Loucy (cell line): Measurements from ENCODE around the gene CD52.

Experiments
- H2AFZ ChIP-seq: fragments of 200-600 bp; sonication (generic); 2 replicates; pipeline ENCODE4 v1.6.0; 2016; ENCODE audit warnings: antibody characterized with exemption, mild to moderate bottlenecking, low read length, moderate library complexity
- H3F3A ChIP-seq: fragments of 200-600 bp; 2 replicates; pipeline ENCODE4 v1.6.0; 2016; ENCODE audit warnings: antibody characterized with exemption, low read depth, mild to moderate bottlenecking
- H3K27me3 ChIP-seq: fragments of 200-600 bp; sonication (generic); 2 replicates; pipeline ENCODE4 v1.6.1; 2014; ENCODE audit warnings: low read length, mild to moderate bottlenecking; ENCODE audit not compliant: insufficient read depth, poor library complexity, severe bottlenecking
- H3K36me3 ChIP-seq: fragments of 200-600 bp; sonication (generic); 2 replicates; pipeline ENCODE4 v1.6.1; 2016; ENCODE audit warnings: low read length; ENCODE audit not compliant: insufficient read depth
- H3K4me1 ChIP-seq: fragments of 200-600 bp; sonication (generic); 2 replicates; pipeline ENCODE4 v1.5.1; 2014; ENCODE audit warnings: low read length, mild to moderate bottlenecking; ENCODE audit not compliant: insufficient read depth, poor library complexity, severe bottlenecking
- H3K4me2 ChIP-seq: fragments of 200-600 bp; sonication (generic); 2 replicates; pipeline ENCODE4 v1.6.0; 2014; ENCODE audit warnings: antibody characterized with exemption, low read length, low read depth, mild to moderate bottlenecking; ENCODE audit not compliant: poor library complexity, severe bottlenecking
- H3K4me3 ChIP-seq: fragments of 200-600 bp; sonication (generic); 2 replicates; pipeline ENCODE4 v1.5.1; 2014; ENCODE audit warnings: low read length, mild to moderate bottlenecking, mixed read lengths; ENCODE audit not compliant: poor library complexity, severe bottlenecking
- H3K79me2 ChIP-seq: fragments of 200-600 bp; sonication (generic); 2 replicates; pipeline ENCODE4 v1.6.1; 2014; ENCODE audit warnings: low read length; ENCODE audit not compliant: insufficient read depth
- H3K9ac ChIP-seq: fragments of 200-600 bp; sonication (generic); 2 replicates; pipeline ENCODE4 v1.6.0; 2014; ENCODE audit warnings: mild to moderate bottlenecking, low read depth, low read length, moderate library complexity; ENCODE audit not compliant: poor library complexity, severe bottlenecking
- H3K9me2 ChIP-seq: fragments of 200-600 bp; sonication (generic); replicated peaks from 2 replicates; pipeline ENCODE4 v1.6.1; 2016; ENCODE audit warnings: low read depth, low read length, mixed read lengths
- H3K9me3 ChIP-seq: fragments of 200-600 bp; sonication (generic); 2 replicates; pipeline ENCODE4 v1.6.1; 2014; ENCODE audit warnings: mild to moderate bottlenecking, antibody characterized with exemption, low read length, low read depth; ENCODE audit not compliant: insufficient read depth
- H4K20me1 ChIP-seq: fragments of 200-600 bp; sonication (generic); 2 replicates; pipeline ENCODE4 v1.6.0; 2014; ENCODE audit warnings: antibody characterized with exemption, low read length, mild to moderate bottlenecking; ENCODE audit not compliant: insufficient read depth, poor library complexity, severe bottlenecking
- EZH2phosphoT487 ChIP-seq: fragments of 200-600 bp; IDR thresholded peaks from 2 replicates; pipeline ENCODE4 v1.6.1; 2018; ENCODE audit warnings: antibody characterized with exemption, mild to moderate bottlenecking, moderate library complexity, borderline replicate concordance
- TF ChIP-seq, protein P1 (sequence below): fragments of 200-600 bp; sonication (generic); conservative IDR thresholded peaks from 2 replicates; pipeline ENCODE4 v1.5.1; 2014; ENCODE audit warnings: mild to moderate bottlenecking, antibody characterized with exemption, low read length

CD52 gene

DNA sequence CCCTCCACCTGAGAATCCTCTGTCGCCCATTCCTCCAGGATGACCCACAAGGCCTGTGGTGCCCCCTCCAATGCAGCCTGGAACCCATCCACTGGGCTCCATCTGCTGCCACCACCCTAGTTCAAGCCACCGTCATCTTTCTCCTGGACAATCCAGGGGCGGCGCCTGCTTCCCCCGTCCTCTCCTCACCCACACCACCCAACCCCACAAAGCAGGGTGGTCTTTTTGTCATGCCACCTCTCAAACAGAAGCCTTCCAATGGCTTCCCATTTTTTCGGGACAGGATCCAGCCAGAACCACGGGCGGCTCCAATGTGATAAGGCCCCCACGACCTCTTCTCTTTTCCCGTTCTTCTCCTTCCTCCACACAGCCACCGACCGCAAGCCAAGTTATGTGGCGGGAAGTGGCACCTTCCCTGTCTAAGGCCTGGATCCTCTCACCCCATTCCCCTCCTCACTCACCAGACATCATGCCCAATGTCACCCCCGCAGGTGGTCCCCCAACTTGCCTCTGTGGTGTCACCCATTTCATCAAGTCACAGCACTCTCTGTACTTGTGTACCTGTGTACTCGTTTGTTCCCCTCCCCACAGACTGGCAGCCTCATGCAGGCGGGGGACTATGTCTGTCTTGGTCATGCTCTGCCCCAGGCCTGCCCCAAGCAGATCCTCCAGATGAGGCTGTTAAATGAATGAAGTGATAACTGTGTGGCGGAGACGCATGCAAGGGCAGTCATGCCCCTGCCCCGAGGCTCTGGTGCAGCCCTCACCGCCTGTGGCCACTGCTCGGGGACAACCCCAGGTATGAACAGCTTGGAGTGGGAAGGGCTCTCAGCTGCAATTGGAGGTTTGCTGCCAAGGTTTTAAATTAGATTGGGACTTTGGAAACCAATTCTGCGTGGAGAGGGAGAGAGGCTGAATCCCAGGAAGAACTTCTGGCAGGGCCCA lies 22.3 kb upstream of the CD52 start:
- no peaks in the 10 kb centered on the region for H3K79me2 ChIP-seq
- TF ChIP-seq, protein P1, sequence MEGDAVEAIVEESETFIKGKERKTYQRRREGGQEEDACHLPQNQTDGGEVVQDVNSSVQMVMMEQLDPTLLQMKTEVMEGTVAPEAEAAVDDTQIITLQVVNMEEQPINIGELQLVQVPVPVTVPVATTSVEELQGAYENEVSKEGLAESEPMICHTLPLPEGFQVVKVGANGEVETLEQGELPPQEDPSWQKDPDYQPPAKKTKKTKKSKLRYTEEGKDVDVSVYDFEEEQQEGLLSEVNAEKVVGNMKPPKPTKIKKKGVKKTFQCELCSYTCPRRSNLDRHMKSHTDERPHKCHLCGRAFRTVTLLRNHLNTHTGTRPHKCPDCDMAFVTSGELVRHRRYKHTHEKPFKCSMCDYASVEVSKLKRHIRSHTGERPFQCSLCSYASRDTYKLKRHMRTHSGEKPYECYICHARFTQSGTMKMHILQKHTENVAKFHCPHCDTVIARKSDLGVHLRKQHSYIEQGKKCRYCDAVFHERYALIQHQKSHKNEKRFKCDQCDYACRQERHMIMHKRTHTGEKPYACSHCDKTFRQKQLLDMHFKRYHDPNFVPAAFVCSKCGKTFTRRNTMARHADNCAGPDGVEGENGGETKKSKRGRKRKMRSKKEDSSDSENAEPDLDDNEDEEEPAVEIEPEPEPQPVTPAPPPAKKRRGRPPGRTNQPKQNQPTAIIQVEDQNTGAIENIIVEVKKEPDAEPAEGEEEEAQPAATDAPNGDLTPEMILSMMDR: no peak
- no peak for TF ChIP-seq EZH2phosphoT487

GRCh38 chr1:26296340-26297056 lies 21.3 kb upstream of the CD52 start:
- no peak overlapping the region for H3K9ac ChIP-seq
- H3K4me2 ChIP-seq: no peak overlapping the region

More for the DNA sequence above, 22.3 kb upstream of the CD52 start:
- H3K4me1 ChIP-seq: peaks cover 29% of the 10 kb centered on the region
- H3K9ac ChIP-seq: no peak overlapping the region
- no peaks in the 10 kb centered on the region for H4K20me1 ChIP-seq
- H3K9me3 ChIP-seq: no peaks in the 10 kb centered on the region
- H2AFZ ChIP-seq: no peak overlapping the region
- H3K9me2 ChIP-seq: no peaks in the 10 kb centered on the region
- no peaks in the 10 kb centered on the region for H3K27me3 ChIP-seq
- no peak overlapping the region for H3K4me2 ChIP-seq
- no peak overlapping the region for H3K4me3 ChIP-seq
- no peaks in the 10 kb centered on the region for H3F3A ChIP-seq
- no peaks in the 10 kb centered on the region for H3K36me3 ChIP-seq

GRCh38 chr1:26297057-26297790 lies 20.5 kb upstream of the CD52 start:
- Histone ChIP-seq H3F3A (no peaks in the 10 kb centered on the region), H3K4me1 (peaks cover 19% of the 10 kb centered on the region), H3K9ac (no peak overlapping the region), H3K4me2 (no peak overlapping the region), H3K36me3 (no peaks in the 10 kb centered on the region), H3K79me2 (no peaks in the 10 kb centered on the region), H3K27me3 (no peaks in the 10 kb centered on the region), H3K9me3 (no peaks in the 10 kb centered on the region), H3K9me2 (no peaks in the 10 kb centered on the region), H4K20me1 (no peaks in the 10 kb centered on the region), H3K4me3 (no peak overlapping the region), H2AFZ (no peak overlapping the region)
- no peak for TF ChIP-seq EZH2phosphoT487
- TF ChIP-seq, protein P1: no peak

More at GRCh38 chr1:26296340-26297056, 21.3 kb upstream of the CD52 start:
- H3K36me3 ChIP-seq: no peaks in the 10 kb centered on the region
- H3K4me3 ChIP-seq: no peak overlapping the region
- TF ChIP-seq EZH2phosphoT487: no peak
- TF ChIP-seq, protein P1: no peak
- no peaks in the 10 kb centered on the region for H3K9me3 ChIP-seq
- no peaks in the 10 kb centered on the region for H4K20me1 ChIP-seq
- no peaks in the 10 kb centered on the region for H3K9me2 ChIP-seq
- H2AFZ ChIP-seq: no peak overlapping the region
- H3K27me3 ChIP-seq: no peaks in the 10 kb centered on the region
- H3K4me1 ChIP-seq: peaks cover 25% of the 10 kb centered on the region
- H3K79me2 ChIP-seq: no peaks in the 10 kb centered on the region
- H3F3A ChIP-seq: no peaks in the 10 kb centered on the region
